Skin of body (tissue), 3 donors: Measurements from ENCODE around the gene STOX1. TPM values are rescaled to one million over a fixed set of nuclear protein-coding genes. Genes with fewer than 3 reads are reported as not detected.
A peak's percentile ranks its signal among the peaks of the same experiment; 100 is the strongest.
"Not testable (repeated sequence)": the region's sequence is repeated elsewhere in the genome, so short reads cannot be mapped to it uniquely, and the experiment has no call there.

Experiments
- DNase-seq: peaks from one replicate; lab custom pipeline; 2025; lab: John Stamatoyannopoulos, UW
- small RNA-seq: library from RNA; depleted of rRNA; stranded (forward); fragments of <200 nt; gene quantifications from one replicate; pipeline ENCODE3, GENCODE V24; 2014; ENCODE audit warnings: low replicate concordance
- total RNA-seq: library from RNA; depleted of rRNA; stranded (reverse); fragments of >200 nt; gene quantifications from one replicate; pipeline ENCODE4 v1.2.3, GENCODE V29; 2014

STOX1 gene
- total RNA-seq, 1 donor from 2014 or later, result 5.7 TPM

- no peak for DNase-seq
These were observed 52.3 kb downstream of the STOX1 start for GRCh38 chr10:68879628-68880027.

GRCh38 chr10:68880181-68880580, 52.9 kb downstream of the STOX1 start:
- DNase-seq, result no peak

GRCh38 chr10:68895041-68895440, 67.7 kb downstream of the STOX1 start:
- DNase-seq, result no peak

- peak; percentile 58 for DNase-seq
These were observed 70.0 kb downstream of the STOX1 start for GRCh38 chr10:68897336-68897741.

GRCh38 chr10:68899186-68899745, 71.9 kb downstream of the STOX1 start:
- no peak for DNase-seq

- peak; percentile 83 for DNase-seq
These were observed 73.2 kb downstream of the STOX1 start for GRCh38 chr10:68900427-68901104.

- DNase-seq, result peak; percentile 100
These were observed 74.0 kb downstream of the STOX1 start, which contains the start of gene DDX50 for GRCh38 chr10:68901105-68901927. Gene DDX50 (plus strand): TSS chr10:68901315. CDS start chr10:68901385, 70 bp downstream.

- no peak for DNase-seq
These were observed 75.1 kb downstream of the STOX1 start for GRCh38 chr10:68902382-68902781.

GRCh38 chr10:68924593-68924992, 97.3 kb downstream of the STOX1 start:
- no peak for DNase-seq

GRCh38 chr10:68925489-68925888, 98.2 kb downstream of the STOX1 start:
- DNase-seq, result no peak

- not testable (repeated sequence) for DNase-seq
These were observed 101.8 kb downstream of the STOX1 start for GRCh38 chr10:68929157-68929556.

GRCh38 chr10:68929888-68930287, 102.6 kb downstream of the STOX1 start:
- not testable (repeated sequence) for DNase-seq

- not testable (repeated sequence) for DNase-seq
These were observed 105.5 kb downstream of the STOX1 start for GRCh38 chr10:68932860-68933259.

- no peak for DNase-seq
These were observed 107.7 kb downstream of the STOX1 start for GRCh38 chr10:68934994-68935393.

- no peak for DNase-seq
These were observed 110.8 kb downstream of the STOX1 start for GRCh38 chr10:68938117-68938516.

GRCh38 chr10:68938884-68939283, 111.6 kb downstream of the STOX1 start:
- DNase-seq, result no peak

GRCh38 chr10:68940917-68941316, 113.6 kb downstream of the STOX1 start:
- not testable (repeated sequence) for DNase-seq

Small RNA genes lying within 50 kb of the gene (small RNA-seq; reads per million reads assigned to genes)
- gene RNU6-571P (not detected), gene RNU6-697P (not detected)

Other genes with a start within 250 kb of the STOX1 start
- 40.5 TPM for gene CCAR1, start 106.3 kb upstream of the STOX1 start, total RNA-seq
- gene DDX50, start 73.8 kb downstream of the STOX1 start, total RNA-seq, result 41.7 TPM
- 50.7 TPM for gene DDX21, start 128.6 kb downstream of the STOX1 start, total RNA-seq
- gene KIFBP, start 161.3 kb downstream of the STOX1 start, total RNA-seq, result 17.3 TPM